ENCODE data around the gene CPLX4. TPM values are rescaled to one million over a fixed set of nuclear protein-coding genes. Genes with fewer than 3 reads are reported as not detected.

The CPLX4 gene
- total and polyA plus RNA-seq, 2 of the 13 experiments (the other 11 are each of a cell fraction or from before 2014, with no cell fraction given) = not detected

DNA sequence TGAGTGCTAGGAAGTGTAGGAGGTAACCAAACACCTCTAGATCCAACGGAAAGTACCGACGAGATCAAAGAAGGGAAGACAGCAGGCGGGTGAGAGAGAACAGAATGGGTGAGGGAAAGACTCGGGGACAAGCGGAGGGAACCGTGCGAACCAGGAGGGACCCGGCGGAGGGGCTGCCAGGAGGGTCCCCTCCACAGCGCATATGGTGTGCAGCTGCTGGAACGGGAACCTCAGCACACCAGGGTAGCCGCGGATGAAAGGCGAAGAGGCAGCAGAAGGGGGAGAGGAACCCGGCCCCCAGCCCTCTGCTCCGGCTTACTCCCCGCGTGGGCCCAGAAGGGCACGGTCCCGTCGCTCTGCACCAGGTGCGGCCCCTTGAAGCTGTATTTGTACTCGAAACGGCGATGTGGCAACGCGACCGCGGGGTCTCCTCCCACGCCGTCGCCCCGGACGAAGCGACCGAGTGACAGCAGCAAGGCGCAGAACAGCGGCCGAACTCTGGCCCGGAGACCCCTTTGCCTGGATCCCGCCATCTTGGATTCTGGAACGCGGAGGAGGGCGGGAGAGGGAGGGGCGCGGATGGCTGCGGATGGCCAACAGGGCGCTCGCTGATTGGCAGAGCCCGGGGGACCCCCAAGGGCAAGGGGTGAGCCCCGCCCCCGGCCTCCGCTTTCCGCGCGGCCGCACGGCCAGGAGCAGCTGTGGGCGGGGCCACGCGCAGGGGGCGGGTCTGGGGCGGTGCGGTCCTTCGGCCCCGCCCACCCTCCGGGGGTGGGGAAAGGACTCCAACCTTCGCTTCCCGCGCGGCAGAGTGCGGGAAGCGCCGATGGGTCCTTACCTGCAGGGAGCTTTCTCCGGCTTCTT, 40.5 kb upstream of the CPLX4 start, which contains the start of gene LMAN1 (continued):
- TF ChIP-seq ELK4 (CRISPR knock-in tag; IDR thresholded peaks at IDR 0.05; ENCODE audit: borderline replicate concordance) (no peak), ZNF724P (CRISPR knock-in tag; IDR thresholded peaks at IDR 0.05; ENCODE audit: borderline replicate concordance) (no peak), AKAP8 (CRISPR knock-in tag; IDR thresholded peaks at IDR 0.05) (peak; percentile 73; the same call in 1 of the 2 replicates), ZNF318 (CRISPR knock-in tag; IDR thresholded peaks at IDR 0.05) (no peak), MTF2 (CRISPR knock-in tag; IDR thresholded peaks at IDR 0.05; ENCODE audit: borderline replicate concordance) (peak; percentile 85), THAP8 (CRISPR knock-in tag; IDR thresholded peaks at IDR 0.05; ENCODE audit: borderline replicate concordance) (no peak)
- TF ChIP-seq, protein P1, sequence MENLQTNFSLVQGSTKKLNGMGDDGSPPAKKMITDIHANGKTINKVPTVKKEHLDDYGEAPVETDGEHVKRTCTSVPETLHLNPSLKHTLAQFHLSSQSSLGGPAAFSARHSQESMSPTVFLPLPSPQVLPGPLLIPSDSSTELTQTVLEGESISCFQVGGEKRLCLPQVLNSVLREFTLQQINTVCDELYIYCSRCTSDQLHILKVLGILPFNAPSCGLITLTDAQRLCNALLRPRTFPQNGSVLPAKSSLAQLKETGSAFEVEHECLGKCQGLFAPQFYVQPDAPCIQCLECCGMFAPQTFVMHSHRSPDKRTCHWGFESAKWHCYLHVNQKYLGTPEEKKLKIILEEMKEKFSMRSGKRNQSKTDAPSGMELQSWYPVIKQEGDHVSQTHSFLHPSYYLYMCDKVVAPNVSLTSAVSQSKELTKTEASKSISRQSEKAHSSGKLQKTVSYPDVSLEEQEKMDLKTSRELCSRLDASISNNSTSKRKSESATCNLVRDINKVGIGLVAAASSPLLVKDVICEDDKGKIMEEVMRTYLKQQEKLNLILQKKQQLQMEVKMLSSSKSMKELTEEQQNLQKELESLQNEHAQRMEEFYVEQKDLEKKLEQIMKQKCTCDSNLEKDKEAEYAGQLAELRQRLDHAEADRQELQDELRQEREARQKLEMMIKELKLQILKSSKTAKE (CRISPR knock-in tag; IDR thresholded peaks at IDR 0.05; ENCODE audit: borderline replicate concordance) = no peak
- TF ChIP-seq, protein P2, sequence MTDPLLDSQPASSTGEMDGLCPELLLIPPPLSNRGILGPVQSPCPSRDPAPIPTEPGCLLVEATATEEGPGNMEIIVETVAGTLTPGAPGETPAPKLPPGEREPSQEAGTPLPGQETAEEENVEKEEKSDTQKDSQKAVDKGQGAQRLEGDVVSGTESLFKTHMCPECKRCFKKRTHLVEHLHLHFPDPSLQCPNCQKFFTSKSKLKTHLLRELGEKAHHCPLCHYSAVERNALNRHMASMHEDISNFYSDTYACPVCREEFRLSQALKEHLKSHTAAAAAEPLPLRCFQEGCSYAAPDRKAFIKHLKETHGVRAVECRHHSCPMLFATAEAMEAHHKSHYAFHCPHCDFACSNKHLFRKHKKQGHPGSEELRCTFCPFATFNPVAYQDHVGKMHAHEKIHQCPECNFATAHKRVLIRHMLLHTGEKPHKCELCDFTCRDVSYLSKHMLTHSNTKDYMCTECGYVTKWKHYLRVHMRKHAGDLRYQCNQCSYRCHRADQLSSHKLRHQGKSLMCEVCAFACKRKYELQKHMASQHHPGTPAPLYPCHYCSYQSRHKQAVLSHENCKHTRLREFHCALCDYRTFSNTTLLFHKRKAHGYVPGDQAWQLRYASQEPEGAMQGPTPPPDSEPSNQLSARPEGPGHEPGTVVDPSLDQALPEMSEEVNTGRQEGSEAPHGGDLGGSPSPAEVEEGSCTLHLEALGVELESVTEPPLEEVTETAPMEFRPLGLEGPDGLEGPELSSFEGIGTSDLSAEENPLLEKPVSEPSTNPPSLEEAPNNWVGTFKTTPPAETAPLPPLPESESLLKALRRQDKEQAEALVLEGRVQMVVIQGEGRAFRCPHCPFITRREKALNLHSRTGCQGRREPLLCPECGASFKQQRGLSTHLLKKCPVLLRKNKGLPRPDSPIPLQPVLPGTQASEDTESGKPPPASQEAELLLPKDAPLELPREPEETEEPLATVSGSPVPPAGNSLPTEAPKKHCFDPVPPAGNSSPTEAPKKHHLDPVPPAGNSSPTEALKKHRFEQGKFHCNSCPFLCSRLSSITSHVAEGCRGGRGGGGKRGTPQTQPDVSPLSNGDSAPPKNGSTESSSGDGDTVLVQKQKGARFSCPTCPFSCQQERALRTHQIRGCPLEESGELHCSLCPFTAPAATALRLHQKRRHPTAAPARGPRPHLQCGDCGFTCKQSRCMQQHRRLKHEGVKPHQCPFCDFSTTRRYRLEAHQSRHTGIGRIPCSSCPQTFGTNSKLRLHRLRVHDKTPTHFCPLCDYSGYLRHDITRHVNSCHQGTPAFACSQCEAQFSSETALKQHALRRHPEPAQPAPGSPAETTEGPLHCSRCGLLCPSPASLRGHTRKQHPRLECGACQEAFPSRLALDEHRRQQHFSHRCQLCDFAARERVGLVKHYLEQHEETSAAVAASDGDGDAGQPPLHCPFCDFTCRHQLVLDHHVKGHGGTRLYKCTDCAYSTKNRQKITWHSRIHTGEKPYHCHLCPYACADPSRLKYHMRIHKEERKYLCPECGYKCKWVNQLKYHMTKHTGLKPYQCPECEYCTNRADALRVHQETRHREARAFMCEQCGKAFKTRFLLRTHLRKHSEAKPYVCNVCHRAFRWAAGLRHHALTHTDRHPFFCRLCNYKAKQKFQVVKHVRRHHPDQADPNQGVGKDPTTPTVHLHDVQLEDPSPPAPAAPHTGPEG (CRISPR knock-in tag; IDR thresholded peaks at IDR 0.05) = no peak
